HG02678 (cell line): ENCODE results near the gene CEP120.
"Not testable (repeated sequence)": the region's sequence is repeated elsewhere in the genome, so short reads cannot be mapped to it uniquely, and the experiment has no call there.

Experiments
- ATAC-seq: cut with Tn5 transposase; IDR thresholded peaks from one replicate; pipeline ENCODE4 v1.9.1; 2021; ENCODE audit warnings: mild to moderate bottlenecking, moderate library complexity; ENCODE audit not compliant: unreplicated experiment

The CEP120 gene

GRCh38 chr5:123423278-123424149 is at the start of gene CEP120:
Gene CEP120, minus strand, starts transcription at chr5:123423403. Its CDS starts 405 bp downstream, at chr5:123422998.
- ATAC-seq: peak; percentile 99

- ATAC-seq: no peak
These were observed 49.1 kb upstream of the CEP120 start for GRCh38 chr5:123472150-123472924.

GRCh38 chr5:123471385-123471784 is 48.2 kb upstream of the CEP120 start:
- no peak for ATAC-seq

- ATAC-seq: not testable (repeated sequence)
These were observed 43.6 kb upstream of the CEP120 start for GRCh38 chr5:123466839-123467238.

- no peak for ATAC-seq
These were observed 37.1 kb upstream of the CEP120 start for GRCh38 chr5:123460296-123460729.

GRCh38 chr5:123458994-123459393 is 35.8 kb upstream of the CEP120 start:
- not testable (repeated sequence) for ATAC-seq

GRCh38 chr5:123456242-123456641 is 33.0 kb upstream of the CEP120 start:
- no peak for ATAC-seq

GRCh38 chr5:123455640-123456039 is 32.4 kb upstream of the CEP120 start:
- peak; percentile 94 for ATAC-seq

GRCh38 chr5:123455095-123455494 is 31.9 kb upstream of the CEP120 start:
- peak; percentile 36 for ATAC-seq

GRCh38 chr5:123454259-123454911 is 31.2 kb upstream of the CEP120 start:
- no peak for ATAC-seq

GRCh38 chr5:123452401-123452800 is 29.2 kb upstream of the CEP120 start:
- ATAC-seq: no peak

GRCh38 chr5:123451047-123451446 is 27.8 kb upstream of the CEP120 start:
- ATAC-seq: no peak

GRCh38 chr5:123450640-123451039 is 27.4 kb upstream of the CEP120 start:
- no peak for ATAC-seq

GRCh38 chr5:123450114-123450513 is 26.9 kb upstream of the CEP120 start:
- no peak for ATAC-seq

GRCh38 chr5:123449424-123449974 is 26.3 kb upstream of the CEP120 start:
- no peak for ATAC-seq

GRCh38 chr5:123448743-123449142 is 25.5 kb upstream of the CEP120 start:
- ATAC-seq: no peak

- peak; percentile 86 for ATAC-seq
These were observed 24.9 kb upstream of the CEP120 start for GRCh38 chr5:123448017-123448617.

GRCh38 chr5:123444016-123444415 is 20.8 kb upstream of the CEP120 start:
- ATAC-seq: no peak

GRCh38 chr5:123441408-123441807 is 18.2 kb upstream of the CEP120 start:
- peak; percentile 51 for ATAC-seq

- no peak for ATAC-seq
These were observed 17.4 kb upstream of the CEP120 start for GRCh38 chr5:123440456-123441181.
